Activated CD8-positive, alpha-beta memory T cell treated with anti-CD3 and anti-CD28 coated beads, Interleukin-2, amount 10 ng/mL, durations not matched to agents 7 days and 5 days (primary cell): ENCODE measurements around the gene STRBP. TPM values are rescaled to one million over a fixed set of nuclear protein-coding genes. Genes with fewer than 3 reads are reported as not detected.

Source experiments
- ATAC-seq: fragments of 150-1000 bp; cut with Tn5 transposase; one replicate; pipeline ENCODE4 v1.10.0; 2021; ENCODE audit warnings: moderate library complexity
- CTCF ChIA-PET: fragments of 350-600 bp; sonication (Branson Sonifier 250); formaldehyde crosslinking; loops from one replicate; lab custom pipeline; 2021; ENCODE audit warnings: antibody characterized with exemption; lab: Charles Lee
- DNase-seq: peaks from one replicate; pipeline ENCODE4 v3.0.0-alpha.2; 2020
- H3K27ac Mint-ChIP-seq: one replicate; pipeline ENCODE4 v1.8.0; 2021; ENCODE audit warnings: mild to moderate bottlenecking, mixed read lengths
- H3K27me3 Mint-ChIP-seq: one replicate; pipeline ENCODE4 v1.8.0; 2021; ENCODE audit warnings: mixed read lengths
- H3K36me3 Mint-ChIP-seq: one replicate; pipeline ENCODE4 v1.8.0; 2021; ENCODE audit warnings: mild to moderate bottlenecking, mixed read lengths
- H3K4me1 Mint-ChIP-seq: one replicate; pipeline ENCODE4 v1.8.0; 2021; ENCODE audit warnings: mixed read lengths
- H3K4me3 Mint-ChIP-seq: one replicate; pipeline ENCODE4 v1.8.0; 2021; ENCODE audit warnings: mild to moderate bottlenecking, moderate library complexity, mixed read lengths
- H3K9me3 Mint-ChIP-seq: one replicate; pipeline ENCODE4 v1.8.0; 2022; ENCODE audit warnings: low read depth, mixed read lengths
- total RNA-seq, 2 experiments: library from RNA; stranded (reverse); gene quantifications; one replicate each; pipeline ENCODE4 v1.2.3, GENCODE V29; 2021

The STRBP gene
- total RNA-seq, 2 experiments from 2014 or later, result 19.3 to 27.4 TPM

GRCh38 chr9:123162791-123163345 is 105.5 kb downstream of the STRBP start:
- Mint-ChIP-seq H3K4me3 (no peak overlapping the region), H3K27ac (no peak overlapping the region), H3K27me3 (no peaks in the 10 kb centered on the region), H3K36me3 (no peaks in the 10 kb centered on the region), H3K4me1 (peaks cover 8% of the 10 kb centered on the region), H3K9me3 (no peaks in the 10 kb centered on the region)
- CTCF ChIA-PET, result no interaction called here
- ATAC-seq, result no peak
- DNase-seq, result no peak

DNA sequence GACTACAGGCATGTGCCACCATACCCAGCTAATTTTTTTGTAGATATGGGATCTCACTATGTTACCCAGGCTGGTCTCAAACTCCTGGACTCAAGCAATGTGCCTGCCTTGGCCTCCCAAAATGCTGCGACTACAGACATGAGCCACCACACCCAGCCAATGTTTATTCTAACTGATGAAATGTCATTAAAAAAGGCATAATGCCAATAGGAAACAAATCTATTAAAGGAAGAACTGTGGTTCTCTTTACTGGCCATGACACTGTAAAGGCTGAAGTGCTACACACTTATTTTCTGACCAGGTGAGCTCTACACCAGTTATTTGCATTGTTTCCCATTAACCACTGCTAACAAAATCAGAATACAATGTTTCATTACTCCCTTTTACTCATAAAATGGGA is 106.0 kb downstream of the STRBP start:
- Mint-ChIP-seq H3K4me1 (peaks cover 8% of the 10 kb centered on the region), H3K27me3 (no peaks in the 10 kb centered on the region), H3K27ac (no peak overlapping the region), H3K9me3 (no peaks in the 10 kb centered on the region), H3K36me3 (peaks cover 3% of the 10 kb centered on the region), H3K4me3 (no peak overlapping the region)
- DNase-seq, result no peak
- ATAC-seq, result no peak
- CTCF ChIA-PET, result no interaction called here

DNA sequence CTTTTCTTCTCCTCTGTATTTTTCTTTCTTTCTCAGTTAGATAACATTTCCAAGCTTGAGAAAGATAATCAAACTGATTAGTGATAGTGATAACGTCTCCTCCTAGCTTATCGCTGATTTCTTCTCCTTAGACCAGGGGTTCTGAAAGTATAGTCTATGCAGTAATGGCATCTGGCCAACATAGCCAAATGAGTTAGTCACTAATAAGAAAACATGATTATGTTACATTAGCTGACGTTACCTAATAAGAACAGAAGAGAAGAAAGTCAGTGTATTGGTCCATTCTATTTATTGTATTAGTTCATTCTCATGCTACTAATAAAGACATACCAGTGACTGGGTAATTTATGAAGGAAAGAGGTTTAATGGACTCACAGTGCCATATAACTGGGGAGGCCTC is 111.2 kb downstream of the STRBP start:
- Mint-ChIP-seq H3K27me3 (no peaks in the 10 kb centered on the region), H3K9me3 (no peaks in the 10 kb centered on the region), H3K27ac (no peak overlapping the region), H3K36me3 (peaks cover 7% of the 10 kb centered on the region), H3K4me3 (no peak overlapping the region), H3K4me1 (no peaks in the 10 kb centered on the region)
- CTCF ChIA-PET, result no interaction called here
- DNase-seq, result no peak
- no peak for ATAC-seq

GRCh38 chr9:123150708-123151503 is 117.5 kb downstream of the STRBP start:
- Mint-ChIP-seq H3K36me3 (peaks cover 14% of the 10 kb centered on the region), H3K9me3 (no peaks in the 10 kb centered on the region), H3K27ac (no peak overlapping the region), H3K4me1 (no peaks in the 10 kb centered on the region), H3K27me3 (no peaks in the 10 kb centered on the region), H3K4me3 (no peak overlapping the region)
- DNase-seq, result no peak
- CTCF ChIA-PET, result no interaction called here
- no peak for ATAC-seq

- Mint-ChIP-seq H3K9me3 (no peaks in the 10 kb centered on the region), H3K27me3 (no peaks in the 10 kb centered on the region), H3K36me3 (peaks cover 16% of the 10 kb centered on the region), H3K4me3 (no peak overlapping the region), H3K27ac (no peak overlapping the region), H3K4me1 (no peaks in the 10 kb centered on the region)
- no peak for ATAC-seq
- CTCF ChIA-PET, result no interaction called here
- DNase-seq, result no peak
Measured at GRCh38 chr9:123149067-123149466, 119.3 kb downstream of the STRBP start.

DNA sequence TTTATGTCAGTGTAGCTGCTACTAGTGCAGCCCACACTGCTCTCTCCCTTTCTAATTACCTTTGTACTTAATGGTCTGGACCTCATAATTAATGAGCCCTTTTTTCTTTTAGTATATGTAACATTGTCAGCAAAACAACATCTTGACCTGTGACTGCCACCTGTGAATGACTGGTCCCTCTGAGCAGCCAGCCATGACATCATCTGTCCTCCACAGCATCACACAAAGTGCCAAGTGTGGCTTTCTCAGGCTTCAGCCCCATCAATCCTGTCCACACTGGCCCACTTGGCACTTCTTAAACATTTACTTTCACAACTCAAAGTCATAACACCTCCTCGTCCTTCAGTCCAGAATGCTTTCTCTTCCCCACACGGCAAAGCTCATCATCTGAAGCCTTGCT is 130.2 kb downstream of the STRBP start:
- no peak for ATAC-seq
- DNase-seq, result no peak
- CTCF ChIA-PET, result interaction anchor here (0.9 to 1.0 kb wide), 2 partner anchors 212 to 850 kb away, joined by 3 to 4 read pairs; no protein-coding TSS in a partner anchor
- Mint-ChIP-seq H3K36me3 (peaks cover 3% of the 10 kb centered on the region), H3K9me3 (no peaks in the 10 kb centered on the region), H3K27ac (no peak overlapping the region), H3K4me1 (no peaks in the 10 kb centered on the region), H3K4me3 (no peak overlapping the region), H3K27me3 (no peaks in the 10 kb centered on the region)

- Mint-ChIP-seq H3K9me3 (no peaks in the 10 kb centered on the region), H3K4me1 (no peaks in the 10 kb centered on the region), H3K27me3 (no peaks in the 10 kb centered on the region), H3K27ac (no peak overlapping the region), H3K36me3 (peaks cover 3% of the 10 kb centered on the region), H3K4me3 (no peak overlapping the region)
- ATAC-seq (no peak), DNase-seq (no peak)
- CTCF ChIA-PET, result no interaction called here
Measured at GRCh38 chr9:123135430-123135829, 133.0 kb downstream of the STRBP start.

DNA sequence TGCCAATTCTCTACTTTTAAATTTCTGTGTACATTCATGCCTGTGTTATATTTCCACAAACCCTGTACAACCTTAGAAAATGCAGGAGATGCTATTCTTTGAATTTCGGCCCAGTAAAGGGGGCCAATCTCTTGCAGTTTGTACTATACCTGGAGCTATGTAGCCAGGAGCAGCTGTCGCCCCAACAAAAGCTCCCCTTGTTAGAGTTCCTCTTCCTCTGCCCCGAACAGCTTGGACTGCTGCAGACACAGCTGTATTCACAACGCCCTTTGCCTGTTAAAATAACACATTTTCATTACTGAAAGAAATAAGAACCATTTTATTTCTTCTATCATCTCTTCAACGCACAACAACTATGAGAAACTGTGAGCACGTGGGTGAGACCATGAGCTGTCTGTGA is 135.7 kb downstream of the STRBP start:
- H3K27me3 Mint-ChIP-seq, result no peaks in the 10 kb centered on the region

DNA sequence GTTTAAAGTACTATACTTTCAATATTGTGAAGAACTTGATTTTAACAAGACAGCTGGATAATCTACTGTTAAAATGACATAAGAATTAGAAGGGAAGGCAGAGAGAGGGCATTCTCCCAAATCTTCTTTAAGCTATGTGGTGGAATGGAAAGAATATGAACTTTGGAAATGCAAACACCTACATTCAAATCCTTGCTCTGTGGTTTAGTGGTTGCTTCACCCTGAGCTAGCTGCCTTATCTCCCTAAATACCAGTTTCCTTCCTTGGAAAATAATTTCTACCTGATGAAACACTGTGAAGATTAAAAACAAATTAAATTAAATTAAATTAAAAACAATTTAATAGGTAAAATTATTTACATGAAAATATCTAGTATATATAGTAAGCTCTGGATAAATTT is 136.4 kb downstream of the STRBP start:
- Mint-ChIP-seq H3K4me1 (peaks cover 3% of the 10 kb centered on the region), H3K9me3 (no peaks in the 10 kb centered on the region), H3K36me3 (peaks cover 5% of the 10 kb centered on the region), H3K27ac (no peak overlapping the region), H3K27me3 (no peaks in the 10 kb centered on the region), H3K4me3 (no peak overlapping the region)
- CTCF ChIA-PET, result interaction anchor here (1.1 kb wide), 2 partner anchors 217 to 328 kb away, joined by 3 read pairs; no protein-coding TSS in a partner anchor
- no peak for ATAC-seq
- no peak for DNase-seq

More for the DNA sequence above, 135.7 kb downstream of the STRBP start:
- Mint-ChIP-seq H3K9me3 (no peaks in the 10 kb centered on the region), H3K4me1 (no peaks in the 10 kb centered on the region), H3K36me3 (peaks cover 5% of the 10 kb centered on the region), H3K4me3 (no peak overlapping the region), H3K27ac (no peak overlapping the region)
- CTCF ChIA-PET, result interaction anchor here (1.1 kb wide), 2 partner anchors 216 to 327 kb away, joined by 3 read pairs; no protein-coding TSS in a partner anchor
- DNase-seq (no peak), ATAC-seq (no peak)

DNA sequence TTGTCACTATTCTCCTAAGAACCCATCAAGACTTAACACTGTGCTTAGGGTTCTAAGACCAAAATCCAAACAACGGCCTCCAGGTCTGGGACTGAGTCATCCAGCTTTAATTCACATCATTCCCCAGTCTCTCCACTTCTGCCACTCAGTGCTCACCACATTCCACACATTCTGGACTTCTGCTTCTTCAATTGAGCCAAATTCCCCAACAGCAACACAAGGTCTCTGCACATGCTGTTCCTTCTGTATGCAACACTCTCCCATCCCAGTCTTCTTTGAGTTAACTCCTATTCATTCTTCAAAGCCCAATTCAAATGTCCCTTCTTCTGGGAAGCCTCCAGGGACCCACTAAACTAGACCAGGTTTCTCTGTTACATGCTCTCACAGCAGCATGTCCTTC is 137.1 kb downstream of the STRBP start:
- ATAC-seq, result no peak
- no peaks in the 10 kb centered on the region for H3K9me3 Mint-ChIP-seq
- H3K4me1 Mint-ChIP-seq, result peaks cover 3% of the 10 kb centered on the region
- no peak for DNase-seq
- no peak overlapping the region for H3K27ac Mint-ChIP-seq
- CTCF ChIA-PET, result interaction anchor here (1.1 kb wide), 1 partner anchor 328 kb away, joined by 3 read pairs; no protein-coding TSS in a partner anchor
- H3K36me3 Mint-ChIP-seq, result peaks cover 5% of the 10 kb centered on the region
- no peak overlapping the region for H3K4me3 Mint-ChIP-seq
- H3K27me3 Mint-ChIP-seq, result no peaks in the 10 kb centered on the region

DNA sequence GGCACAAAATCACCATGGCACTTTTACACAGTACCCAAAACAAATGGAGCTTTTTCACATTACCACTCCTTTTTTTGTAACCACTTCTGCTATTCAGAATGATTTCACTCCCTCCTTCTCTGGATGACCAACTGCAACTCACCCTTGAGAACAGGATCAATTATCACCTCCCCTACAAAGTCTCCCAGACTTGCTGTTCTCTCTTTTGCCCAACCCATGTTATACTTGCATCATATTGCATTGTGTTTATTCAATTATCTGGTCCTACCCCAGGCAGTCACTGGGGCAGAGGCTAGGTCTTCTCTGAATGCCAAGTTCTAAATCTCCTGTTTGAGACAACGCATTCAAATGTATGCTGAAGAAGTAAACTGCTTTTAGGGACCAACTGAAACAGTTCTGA is 139.0 kb downstream of the STRBP start:
- H3K4me1 Mint-ChIP-seq, result peaks cover 3% of the 10 kb centered on the region
- DNase-seq (no peak), ATAC-seq (no peak)
- peaks cover 7% of the 10 kb centered on the region for H3K36me3 Mint-ChIP-seq
- H3K27me3 Mint-ChIP-seq, result no peaks in the 10 kb centered on the region
- no peak overlapping the region for H3K27ac Mint-ChIP-seq
- no peaks in the 10 kb centered on the region for H3K9me3 Mint-ChIP-seq
- H3K4me3 Mint-ChIP-seq, result no peak overlapping the region
- CTCF ChIA-PET, result no interaction called here

DNA sequence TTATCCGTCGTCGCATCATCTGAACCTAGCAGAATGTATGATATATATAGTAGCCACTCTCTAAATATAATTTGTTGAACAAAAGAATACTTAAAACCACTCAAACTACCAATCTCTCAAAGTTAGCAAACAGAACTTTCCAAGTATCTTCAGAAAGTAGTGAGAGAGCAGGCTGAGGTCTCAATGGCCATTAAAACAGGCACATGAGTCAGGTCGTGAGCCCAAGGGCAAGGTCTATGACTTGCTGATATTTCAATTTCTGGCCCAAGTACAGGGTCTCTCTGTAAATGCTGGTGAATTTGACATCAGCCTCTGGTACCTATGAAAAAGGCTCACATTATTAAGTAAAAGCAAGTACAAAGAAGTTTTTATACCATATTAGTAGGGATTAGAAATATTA is 139.8 kb downstream of the STRBP start:
- Mint-ChIP-seq H3K27me3 (no peaks in the 10 kb centered on the region), H3K4me1 (peaks cover 3% of the 10 kb centered on the region), H3K9me3 (no peaks in the 10 kb centered on the region), H3K4me3 (no peak overlapping the region), H3K36me3 (peaks cover 7% of the 10 kb centered on the region), H3K27ac (no peak overlapping the region)
- no peak for ATAC-seq
- no peak for DNase-seq
- CTCF ChIA-PET, result no interaction called here

GRCh38 chr9:123127512-123128075 is 140.8 kb downstream of the STRBP start:
- CTCF ChIA-PET, result no interaction called here
- no peak for DNase-seq
- Mint-ChIP-seq H3K27me3 (no peaks in the 10 kb centered on the region), H3K4me1 (peaks cover 3% of the 10 kb centered on the region), H3K27ac (no peak overlapping the region), H3K4me3 (no peak overlapping the region), H3K36me3 (peaks cover 5% of the 10 kb centered on the region), H3K9me3 (no peaks in the 10 kb centered on the region)
- no peak for ATAC-seq

DNA sequence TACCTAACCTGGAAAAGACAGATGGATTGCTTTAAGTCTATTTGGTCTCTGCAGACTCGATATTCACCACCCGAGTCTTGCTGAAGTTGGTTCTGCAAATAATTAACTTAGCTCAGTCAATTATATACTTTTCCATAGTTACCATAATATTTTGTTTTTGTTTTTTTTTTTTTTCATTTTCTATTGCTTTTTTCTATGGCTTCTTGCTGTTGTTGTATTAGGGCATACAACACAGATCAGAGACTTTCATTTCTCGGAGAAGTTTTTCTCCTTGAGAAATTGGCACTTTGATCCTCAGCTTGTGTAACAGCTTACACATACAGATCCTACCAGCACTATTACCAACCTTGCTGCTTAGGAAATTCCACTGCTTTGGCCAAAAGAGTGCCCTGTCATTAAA is 146.9 kb downstream of the STRBP start:
- DNase-seq (no peak), ATAC-seq (no peak)
- H3K9me3 Mint-ChIP-seq, result no peaks in the 10 kb centered on the region
- H3K4me1 Mint-ChIP-seq, result no peaks in the 10 kb centered on the region
- H3K36me3 Mint-ChIP-seq, result peaks cover 2% of the 10 kb centered on the region
- CTCF ChIA-PET, result no interaction called here
- H3K27me3 Mint-ChIP-seq, result no peaks in the 10 kb centered on the region
- no peak overlapping the region for H3K4me3 Mint-ChIP-seq
- H3K27ac Mint-ChIP-seq, result no peak overlapping the region
